Measurements from ENCODE around the gene ATF6.

GRCh38 chr1:161825831-161826230, 59.7 kb downstream of the ATF6 start:
- no peak for TF ChIP-seq CTCF (conservative IDR thresholded peaks at IDR 0.05)
- no peak for TF ChIP-seq ZFX (IDR thresholded peaks at IDR 0.05)

Data from C4-2B (cell line).